Colonic mucosa (tissue), 4 donors: ENCODE data around the gene TMEM187. TPM values are rescaled to one million over a fixed set of nuclear protein-coding genes. Genes with fewer than 3 reads are reported as not detected.
A peak's percentile ranks its signal among the peaks of the same experiment; 100 is the strongest.

Experiments
- DNase-seq: peaks from one replicate; pipeline ENCODE4 v3.0.0-alpha.2; 2020
- H3K27ac ChIP-seq: fragments of 200-600 bp; one replicate; pipeline ENCODE4 v1.8.0; 2021
- H3K27me3 ChIP-seq: fragments of 200-600 bp; one replicate; pipeline ENCODE4 v1.8.0; 2021
- H3K36me3 ChIP-seq: fragments of 200-600 bp; one replicate; pipeline ENCODE4 v1.8.0; 2021
- H3K4me1 ChIP-seq: fragments of 200-600 bp; one replicate; pipeline ENCODE4 v1.8.0; 2021; ENCODE audit warnings: mild to moderate bottlenecking
- H3K4me3 ChIP-seq: fragments of 200-600 bp; one replicate; pipeline ENCODE4 v1.8.0; 2021
- H3K9ac ChIP-seq, 2 donors: one replicate each; pipeline ENCODE4 v1.7.0; 2013; ENCODE audit warnings: control low read depth in 2 of 2, low read depth in 2 of 2, low read length in 2 of 2
- H3K9me3 ChIP-seq: fragments of 200-600 bp; one replicate; pipeline ENCODE4 v1.8.0; 2021
- intact Hi-C: fragments of 100-400 bp; cut with DNase I; formaldehyde crosslinking; loops from one replicate; pipeline ENCODE4 v1.14.1; 2022
- total RNA-seq, 2 donors: library from RNA; stranded (reverse); fragmentation: NEBNext Ultra II Directional in 1 of 2; extraction: Animal tissue kit (Norgen Biotek cat#: 25700) in 1 of 2; gene quantifications; one replicate each; pipeline ENCODE4 v1.2.1, GENCODE V29; 2021
- TF ChIP-seq, protein P1 (sequence below): fragments of 200-600 bp; IDR thresholded peaks from one replicate; pipeline ENCODE4 v1.8.0; 2022; ENCODE audit warnings: antibody characterized with exemption, mild to moderate bottlenecking
- donor health status: healthy.
- donor health status: DM: no; HTN: no; CAD: no.
- donor health status: DM: no; HTN: no; CAD: no.

The TMEM187 gene
- total RNA-seq, 2 donors from 2014 or later: 8.7 to 19.2 TPM

DNA sequence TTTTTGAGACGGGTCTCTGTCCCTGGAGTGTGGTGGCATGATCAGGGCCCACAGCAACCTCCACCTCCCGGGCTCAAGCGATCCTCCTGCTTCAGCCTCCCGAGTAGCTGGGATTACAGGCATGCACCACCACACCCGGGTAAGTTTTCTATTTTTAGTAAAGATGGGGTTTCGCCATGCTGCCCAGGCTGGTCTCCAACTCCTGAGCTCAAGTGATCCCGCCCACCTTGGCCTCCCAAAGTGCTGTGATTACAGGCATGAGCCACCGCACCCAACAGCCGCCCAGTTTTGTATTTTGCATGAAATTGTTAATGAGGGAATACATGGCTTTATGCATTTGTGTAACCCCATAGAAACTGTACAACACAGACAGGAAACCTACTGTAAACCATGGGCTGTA is 43.7 kb upstream of the TMEM187 start:
- intact Hi-C loops: no loop called here
- H3K27ac ChIP-seq: peak overlapping the region; percentile 34

DNA sequence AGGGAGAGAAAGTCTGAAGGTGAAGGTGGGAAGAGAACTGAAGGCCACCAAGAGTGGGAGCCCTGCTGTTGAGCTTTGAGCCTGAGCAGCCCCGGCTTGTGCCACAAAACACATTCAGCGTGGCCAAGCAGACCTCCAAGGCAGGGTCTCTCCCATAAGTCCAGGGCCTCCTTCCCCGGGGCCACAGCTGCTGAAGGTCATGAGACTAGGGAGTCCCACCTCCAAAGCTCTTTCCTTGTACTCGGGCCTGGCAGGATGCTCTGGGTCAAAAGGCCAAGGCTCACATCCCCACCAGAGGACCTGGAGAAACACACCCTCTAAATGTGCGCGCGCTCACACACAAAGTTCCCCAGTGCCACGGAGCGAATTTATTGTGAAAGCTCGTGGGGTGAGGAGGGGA is 43.0 kb upstream of the TMEM187 start:
- no peak overlapping the region for H3K4me3 ChIP-seq
- no peak overlapping the region for H3K27ac ChIP-seq
- no peaks in the 10 kb centered on the region for H3K36me3 ChIP-seq
- no peak for DNase-seq
- TF ChIP-seq, protein P1, sequence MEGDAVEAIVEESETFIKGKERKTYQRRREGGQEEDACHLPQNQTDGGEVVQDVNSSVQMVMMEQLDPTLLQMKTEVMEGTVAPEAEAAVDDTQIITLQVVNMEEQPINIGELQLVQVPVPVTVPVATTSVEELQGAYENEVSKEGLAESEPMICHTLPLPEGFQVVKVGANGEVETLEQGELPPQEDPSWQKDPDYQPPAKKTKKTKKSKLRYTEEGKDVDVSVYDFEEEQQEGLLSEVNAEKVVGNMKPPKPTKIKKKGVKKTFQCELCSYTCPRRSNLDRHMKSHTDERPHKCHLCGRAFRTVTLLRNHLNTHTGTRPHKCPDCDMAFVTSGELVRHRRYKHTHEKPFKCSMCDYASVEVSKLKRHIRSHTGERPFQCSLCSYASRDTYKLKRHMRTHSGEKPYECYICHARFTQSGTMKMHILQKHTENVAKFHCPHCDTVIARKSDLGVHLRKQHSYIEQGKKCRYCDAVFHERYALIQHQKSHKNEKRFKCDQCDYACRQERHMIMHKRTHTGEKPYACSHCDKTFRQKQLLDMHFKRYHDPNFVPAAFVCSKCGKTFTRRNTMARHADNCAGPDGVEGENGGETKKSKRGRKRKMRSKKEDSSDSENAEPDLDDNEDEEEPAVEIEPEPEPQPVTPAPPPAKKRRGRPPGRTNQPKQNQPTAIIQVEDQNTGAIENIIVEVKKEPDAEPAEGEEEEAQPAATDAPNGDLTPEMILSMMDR: no peak
- no peaks in the 10 kb centered on the region for H3K27me3 ChIP-seq
- intact Hi-C loops: no loop called here
- H3K9me3 ChIP-seq: no peaks in the 10 kb centered on the region
- H3K9ac ChIP-seq: no peak overlapping the region
- no peaks in the 10 kb centered on the region for H3K4me1 ChIP-seq

More for the DNA sequence above, 43.7 kb upstream of the TMEM187 start:
- Histone ChIP-seq H3K4me3 (peak overlapping the region; percentile 42), H3K27me3 (no peaks in the 10 kb centered on the region), H3K4me1 (no peaks in the 10 kb centered on the region), H3K36me3 (no peaks in the 10 kb centered on the region), H3K9ac (no peak overlapping the region), H3K9me3 (no peaks in the 10 kb centered on the region)
- TF ChIP-seq, protein P1: no peak
- no peak for DNase-seq

DNA sequence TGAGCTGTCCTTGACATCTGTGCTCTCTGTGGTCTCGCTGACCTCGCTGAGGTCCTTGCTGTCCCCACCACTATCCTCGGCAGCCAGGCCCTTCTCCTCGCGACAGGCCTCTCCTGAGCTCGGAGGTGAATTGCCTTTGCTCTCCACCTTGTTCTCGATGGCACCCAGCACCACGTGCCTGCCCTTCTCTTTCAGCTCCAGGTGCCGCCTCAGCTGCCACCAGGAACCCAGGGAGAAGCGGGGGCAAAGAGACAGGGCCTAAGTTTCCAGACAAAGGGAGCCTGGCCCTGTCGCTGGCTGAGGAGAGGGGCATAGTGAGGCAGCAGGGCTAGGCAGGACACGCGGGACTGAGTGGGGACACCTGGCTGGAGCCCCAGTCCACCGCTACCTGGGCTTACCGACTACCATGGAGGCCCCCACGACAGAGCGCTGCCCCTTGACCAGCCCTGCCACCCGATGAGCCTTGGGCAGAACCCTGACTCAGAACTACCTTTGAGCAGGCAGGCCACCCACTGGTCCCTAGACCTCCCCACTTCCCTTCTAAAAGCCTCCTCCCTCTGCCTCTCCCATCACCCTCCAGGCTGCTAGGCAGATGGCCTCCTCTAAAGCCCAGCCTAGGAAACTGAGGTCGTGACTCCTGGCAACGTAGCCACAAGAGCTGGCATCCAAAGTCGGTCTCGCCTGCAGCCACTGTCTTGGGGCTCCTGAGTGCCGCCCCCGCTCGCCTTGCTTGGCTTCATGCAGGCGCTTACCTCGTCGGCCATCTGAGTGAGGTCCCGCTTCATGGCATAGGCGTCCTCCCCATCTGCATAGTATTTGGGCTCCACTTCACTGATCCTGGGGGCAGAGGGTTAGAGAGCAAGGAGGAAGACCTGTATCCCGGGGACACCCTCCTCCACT is 42.3 kb upstream of the TMEM187 start:
- Histone ChIP-seq H3K9ac (no peak overlapping the region), H3K9me3 (no peaks in the 10 kb centered on the region), H3K4me1 (no peaks in the 10 kb centered on the region), H3K27me3 (no peaks in the 10 kb centered on the region), H3K36me3 (no peaks in the 10 kb centered on the region), H3K4me3 (no peak overlapping the region), H3K27ac (no peak overlapping the region)
- DNase-seq: no peak
- TF ChIP-seq, protein P1: no peak
- intact Hi-C loops: no loop called here

DNA sequence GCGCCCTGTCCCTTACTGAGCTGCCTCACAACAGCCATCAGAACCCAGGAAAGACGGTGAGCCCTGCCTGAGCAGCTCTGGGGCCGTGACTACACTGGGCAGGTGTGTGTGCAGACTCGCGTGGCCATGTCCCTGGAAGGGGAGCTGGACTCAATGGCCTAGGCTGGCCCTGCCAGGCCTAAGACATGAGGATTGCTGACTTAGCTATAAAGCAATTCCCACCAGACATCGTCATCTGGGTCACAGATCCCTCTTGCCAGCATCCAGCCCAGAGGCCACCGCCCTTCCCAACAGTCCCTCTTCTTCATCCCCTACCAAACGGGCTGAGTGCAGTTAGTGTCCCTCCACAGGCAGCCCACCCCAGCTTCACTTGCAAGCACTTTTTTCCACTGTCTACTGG is 41.4 kb upstream of the TMEM187 start:
- H3K9me3 ChIP-seq: no peaks in the 10 kb centered on the region
- no peak overlapping the region for H3K4me3 ChIP-seq
- H3K27ac ChIP-seq: no peak overlapping the region
- intact Hi-C loops: no loop called here
- H3K9ac ChIP-seq: no peak overlapping the region
- H3K27me3 ChIP-seq: no peaks in the 10 kb centered on the region
- no peaks in the 10 kb centered on the region for H3K36me3 ChIP-seq
- TF ChIP-seq, protein P1: no peak
- no peak for DNase-seq
- H3K4me1 ChIP-seq: no peaks in the 10 kb centered on the region

DNA sequence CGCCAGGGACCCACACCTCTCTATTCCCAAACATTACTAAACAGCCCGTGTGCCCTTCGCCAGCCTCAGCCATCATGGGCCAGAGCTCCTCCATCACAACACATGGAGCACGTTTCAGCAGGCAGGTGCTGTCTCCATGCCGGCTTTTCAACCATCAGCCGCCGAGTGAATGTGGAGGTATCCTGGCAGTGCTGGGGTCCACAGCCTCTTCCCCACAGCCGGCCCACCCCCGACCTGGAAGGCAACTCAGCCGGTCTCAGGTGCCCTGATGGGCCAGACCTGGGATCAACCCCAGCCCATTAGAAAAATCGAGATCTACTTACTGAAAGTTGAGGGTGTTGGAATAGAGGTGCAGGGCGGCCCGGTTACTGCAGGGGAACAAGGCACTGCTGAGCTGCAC is 40.8 kb upstream of the TMEM187 start:
- intact Hi-C loops: no loop called here
- TF ChIP-seq, protein P1: no peak

More for the DNA sequence above, 40.8 kb upstream of the TMEM187 start:
- no peak overlapping the region for H3K4me3 ChIP-seq
- no peaks in the 10 kb centered on the region for H3K9me3 ChIP-seq
- DNase-seq: no peak
- H3K9ac ChIP-seq: no peak overlapping the region
- H3K36me3 ChIP-seq: no peaks in the 10 kb centered on the region
- H3K4me1 ChIP-seq: no peaks in the 10 kb centered on the region
- no peak overlapping the region for H3K27ac ChIP-seq
- H3K27me3 ChIP-seq: no peaks in the 10 kb centered on the region
